Measurements from ENCODE around the gene RECQL5. TPM values are rescaled to one million over a fixed set of nuclear protein-coding genes. Genes with fewer than 3 reads are reported as not detected.

Gene RECQL5
- total RNA-seq, 1 donor from 2014 or later = 22.7 TPM

- no peaks in the 10 kb centered on the region for H3K9me3 ChIP-seq (ENCODE audit: low read depth)
- H3K27ac Mint-ChIP-seq = no peak overlapping the region
- H4K20me1 ChIP-seq (ENCODE audit: low read depth) = peaks cover 11% of the 10 kb centered on the region
- no peak overlapping the region for H3K9ac ChIP-seq
- H2AFZ ChIP-seq (replicated peaks) = no peak overlapping the region
- H3K79me2 ChIP-seq (ENCODE audit: low read depth) = peaks cover 75% of the 10 kb centered on the region
- H3K9me3 Mint-ChIP-seq = no peaks in the 10 kb centered on the region
- H3K36me3 ChIP-seq = peaks cover 14% of the 10 kb centered on the region
- H3K4me1 ChIP-seq = peaks cover 9% of the 10 kb centered on the region
- TF ChIP-seq EZH2phosphoT487 (IDR thresholded peaks at IDR 0.05) (no peak), EZH2 (IDR thresholded peaks at IDR 0.05) (no peak), CTCF (IDR thresholded peaks at IDR 0.05) (no peak)
- no peaks in the 10 kb centered on the region for H3K27me3 ChIP-seq
- H3K4me1 Mint-ChIP-seq = peaks cover 7% of the 10 kb centered on the region
- DNase-seq (ENCODE audit: low spot score) = no peak
- H3K27ac ChIP-seq = no peak overlapping the region
- H3K36me3 Mint-ChIP-seq = peaks cover 3% of the 10 kb centered on the region
- H3F3A ChIP-seq (ENCODE audit: low read depth) = peaks cover 32% of the 10 kb centered on the region
- no peak overlapping the region for H3K4me2 ChIP-seq
- no peak overlapping the region for H3K4me3 Mint-ChIP-seq
- no peaks in the 10 kb centered on the region for H3K27me3 Mint-ChIP-seq (ENCODE audit: insufficient read depth, low read depth)
- H3K4me3 ChIP-seq = no peak overlapping the region
Measured at GRCh38 chr17:75672011-75672410, 5.1 kb upstream of the RECQL5 start.

- no peak overlapping the region for H3K4me2 ChIP-seq
Measured at GRCh38 chr17:75670868-75671267, 3.9 kb upstream of the RECQL5 start.

GRCh38 chr17:75668489-75668888, 1.5 kb upstream of the RECQL5 start:
- no peaks in the 10 kb centered on the region for H3K27me3 Mint-ChIP-seq (ENCODE audit: insufficient read depth, low read depth)
- Histone ChIP-seq H3K36me3 (peaks cover 11% of the 10 kb centered on the region), H3F3A (ENCODE audit: low read depth) (peaks cover 21% of the 10 kb centered on the region), H3K4me1 (peaks cover 15% of the 10 kb centered on the region), H3K27ac (no peak overlapping the region), H3K4me3 (peak overlapping the region; percentile 98), H3K79me2 (ENCODE audit: low read depth) (peaks cover 71% of the 10 kb centered on the region), H3K27me3 (no peaks in the 10 kb centered on the region), H3K9ac (peak overlapping the region; percentile 96), H2AFZ (replicated peaks) (no peak overlapping the region), H4K20me1 (ENCODE audit: low read depth) (no peaks in the 10 kb centered on the region), H3K9me3 (ENCODE audit: low read depth) (no peaks in the 10 kb centered on the region), H3K4me2 (peak overlapping the region; percentile 96)
- no peaks in the 10 kb centered on the region for H3K9me3 Mint-ChIP-seq
- H3K4me3 Mint-ChIP-seq = no peak overlapping the region
- TF ChIP-seq EZH2phosphoT487 (IDR thresholded peaks at IDR 0.05) = no peak
- TF ChIP-seq CTCF (IDR thresholded peaks at IDR 0.05) = no peak
- no peak for TF ChIP-seq EZH2 (IDR thresholded peaks at IDR 0.05)
- DNase-seq (ENCODE audit: low spot score) = no peak
- peaks cover 19% of the 10 kb centered on the region for H3K4me1 Mint-ChIP-seq
- peaks cover 2% of the 10 kb centered on the region for H3K36me3 Mint-ChIP-seq
- H3K27ac Mint-ChIP-seq = no peak overlapping the region

More at GRCh38 chr17:75670868-75671267, 3.9 kb upstream of the RECQL5 start:
- Histone ChIP-seq H3K36me3 (peaks cover 11% of the 10 kb centered on the region), H3K9ac (no peak overlapping the region), H3F3A (ENCODE audit: low read depth) (peaks cover 32% of the 10 kb centered on the region), H3K27ac (no peak overlapping the region), H3K27me3 (no peaks in the 10 kb centered on the region), H3K4me1 (peaks cover 14% of the 10 kb centered on the region), H4K20me1 (ENCODE audit: low read depth) (peaks cover 4% of the 10 kb centered on the region), H3K4me3 (no peak overlapping the region), H3K79me2 (ENCODE audit: low read depth) (peaks cover 74% of the 10 kb centered on the region), H3K9me3 (ENCODE audit: low read depth) (no peaks in the 10 kb centered on the region), H2AFZ (replicated peaks) (no peak overlapping the region)
- no peak for DNase-seq (ENCODE audit: low spot score)
- Mint-ChIP-seq H3K27me3 (ENCODE audit: insufficient read depth, low read depth) (no peaks in the 10 kb centered on the region), H3K4me1 (peaks cover 13% of the 10 kb centered on the region), H3K4me3 (peak overlapping the region; percentile 48), H3K36me3 (peaks cover 2% of the 10 kb centered on the region), H3K9me3 (no peaks in the 10 kb centered on the region), H3K27ac (no peak overlapping the region)
- TF ChIP-seq CTCF (IDR thresholded peaks at IDR 0.05) (no peak), EZH2 (IDR thresholded peaks at IDR 0.05) (no peak), EZH2phosphoT487 (IDR thresholded peaks at IDR 0.05) (no peak)

Data from neural progenitor cell (in vitro differentiated cells).